Stimulated activated CD8-positive, alpha-beta memory T cell treated with anti-CD3 and anti-CD28 coated beads, Interleukin-12 subunit alpha, Interleukin-12 subunit beta, amount 100 ng/mL, for 4 hours (primary cell): ENCODE results near the gene ATP6V0C.
A peak's percentile ranks its signal among the peaks of the same experiment; 100 is the strongest.

ENCODE experiments used
- DNase-seq: peaks from one replicate; pipeline ENCODE4 v3.0.0-alpha.2; 2020; ENCODE audit warnings: low read depth

The ATP6V0C gene

GRCh38 chr16:2511996-2512734 lies 1.6 kb upstream of the ATP6V0C start:
- DNase-seq: no peak

- no peak for DNase-seq
Measured at GRCh38 chr16:2512735-2513404, 882 bp upstream of the ATP6V0C start.

- DNase-seq: peak; percentile 28
Measured at GRCh38 chr16:2514333-2515179, 804 bp downstream of the ATP6V0C start.

- no peak for DNase-seq
Measured at GRCh38 chr16:2515180-2515851, 1.6 kb downstream of the ATP6V0C start.

- DNase-seq: no peak
Measured at GRCh38 chr16:2516391-2517240, 2.9 kb downstream of the ATP6V0C start.

- no peak for DNase-seq
Measured at GRCh38 chr16:2517954-2518605, 4.3 kb downstream of the ATP6V0C start.

GRCh38 chr16:2518823-2519710 lies 5.3 kb downstream of the ATP6V0C start:
- no peak for DNase-seq

- DNase-seq: no peak
Measured at GRCh38 chr16:2519711-2520080, 5.9 kb downstream of the ATP6V0C start.

- peak; percentile 78 for DNase-seq
Measured at GRCh38 chr16:2520097-2520783, 6.5 kb downstream of the ATP6V0C start, which contains the start of gene AMDHD2. TSS of gene AMDHD2 (plus strand) at chr16:2520371. CDS start at chr16:2520459, 88 bp downstream.

- no peak for DNase-seq
Measured at GRCh38 chr16:2520784-2521531, 7.2 kb downstream of the ATP6V0C start.

GRCh38 chr16:2523801-2524231 lies 10.1 kb downstream of the ATP6V0C start:
- DNase-seq: no peak

GRCh38 chr16:2524339-2524938 lies 10.7 kb downstream of the ATP6V0C start:
- DNase-seq: no peak

GRCh38 chr16:2526135-2526534 lies 12.4 kb downstream of the ATP6V0C start:
- no peak for DNase-seq

GRCh38 chr16:2527071-2527783 lies 13.5 kb downstream of the ATP6V0C start:
- no peak for DNase-seq

GRCh38 chr16:2527784-2528100 lies 14.0 kb downstream of the ATP6V0C start:
- DNase-seq: no peak

- DNase-seq: no peak
Measured at GRCh38 chr16:2528161-2529060, 14.7 kb downstream of the ATP6V0C start.
